Mucosa of rectum (tissue), 2 donors: ENCODE results near the gene HIPK3.

Experiments
- H3K27ac ChIP-seq, 2 donors: one replicate each; pipeline ENCODE4 v1.7.0; 2013; ENCODE audit warnings: inconsistent platforms in 2 of 2, low read depth in 2 of 2, low read length in 2 of 2
- H3K27me3 ChIP-seq, 2 donors: one replicate each; pipeline ENCODE4 v1.7.0; 2013; ENCODE audit warnings: low read length in 2 of 2; ENCODE audit not compliant: control insufficient read depth in 2 of 2, insufficient read depth in 2 of 2
- H3K36me3 ChIP-seq, 2 donors: one replicate each; pipeline ENCODE4 v1.7.0; 2013; ENCODE audit warnings: low read length in 2 of 2; ENCODE audit not compliant: control insufficient read depth in 2 of 2, insufficient read depth in 2 of 2
- H3K4me1 ChIP-seq, 2 donors: one replicate each; pipeline ENCODE4 v1.7.0; 2013; ENCODE audit warnings: low read length in 2 of 2, mild to moderate bottlenecking in 1 of 2; ENCODE audit not compliant: control insufficient read depth in 2 of 2, insufficient read depth in 2 of 2
- H3K4me3 ChIP-seq, 2 donors: one replicate each; pipeline ENCODE4 v1.7.0; 2013; ENCODE audit warnings: low read length in 2 of 2
- H3K9ac ChIP-seq, 2 donors: one replicate each; pipeline ENCODE4 v1.7.0; 2013; ENCODE audit warnings: low read length in 2 of 2, low read depth in 1 of 2, mild to moderate bottlenecking in 1 of 2
- H3K9me3 ChIP-seq, 2 donors: one replicate each; pipeline ENCODE4 v1.7.0; 2013; ENCODE audit warnings: low read length in 2 of 2; ENCODE audit not compliant: control insufficient read depth in 2 of 2
- donor health status: healthy.
- donor health status: Normal muscosa, but diverticular disease.

Gene HIPK3

DNA sequence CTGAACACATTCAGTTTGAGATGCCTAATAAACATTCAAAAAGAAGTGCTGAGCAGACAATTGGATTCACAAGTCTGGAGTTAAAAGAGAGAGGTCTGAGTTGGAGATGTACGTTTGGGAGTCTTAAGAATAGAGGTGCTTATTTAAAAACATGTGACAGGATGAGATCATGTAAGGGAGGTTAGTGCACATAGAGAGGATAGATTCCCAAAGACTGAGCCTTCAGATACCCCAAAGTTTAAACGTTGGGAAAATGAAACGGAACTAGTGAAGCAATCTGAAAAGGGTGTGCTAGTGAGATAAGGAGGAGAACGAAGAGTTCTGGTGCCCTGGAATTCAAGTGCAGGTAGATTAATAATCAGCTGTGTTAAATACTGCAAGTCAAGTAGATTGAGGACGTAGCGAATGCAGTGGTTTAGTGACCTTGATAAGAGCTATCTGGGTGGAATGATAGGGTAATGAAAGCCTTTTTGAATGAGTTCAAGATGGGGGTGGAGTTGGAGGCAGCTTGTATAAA is 63.7 kb downstream of the HIPK3 start:
- no peaks in the 10 kb centered on the region for H3K27me3 ChIP-seq
- H3K36me3 ChIP-seq, result no peaks in the 10 kb centered on the region
- H3K27ac ChIP-seq, result no peak overlapping the region
- no peak overlapping the region for H3K9ac ChIP-seq
- H3K4me3 ChIP-seq, result no peak overlapping the region
- H3K9me3 ChIP-seq, result no peaks in the 10 kb centered on the region
- peaks cover under 1 to 13% of the 10 kb centered on the region in 2 donors for H3K4me1 ChIP-seq

DNA sequence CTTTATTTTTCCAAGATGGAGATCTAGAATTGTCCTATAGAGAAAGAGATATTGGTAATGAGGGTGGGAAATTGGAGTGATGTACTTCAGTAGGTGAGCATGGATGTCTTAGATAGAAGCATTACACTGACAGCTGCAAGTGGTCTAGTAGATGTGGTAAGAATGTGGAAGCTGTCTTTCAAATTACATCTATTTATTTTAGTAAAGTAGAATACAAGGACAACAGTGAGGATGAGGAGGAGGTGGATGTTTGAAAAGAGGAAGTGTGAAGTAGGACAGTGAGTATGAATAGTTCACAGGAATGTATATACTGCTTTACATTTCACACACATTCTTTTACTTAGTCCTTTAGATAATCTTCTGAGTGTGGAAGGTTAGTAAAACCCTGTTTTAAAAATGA is 64.2 kb downstream of the HIPK3 start:
- Histone ChIP-seq H3K27me3 (no peaks in the 10 kb centered on the region), H3K27ac (no peak overlapping the region), H3K4me1 (peaks cover 0 to 11% of the 10 kb centered on the region in 2 donors), H3K9me3 (no peaks in the 10 kb centered on the region), H3K9ac (no peak overlapping the region), H3K36me3 (no peaks in the 10 kb centered on the region), H3K4me3 (no peak overlapping the region)

DNA sequence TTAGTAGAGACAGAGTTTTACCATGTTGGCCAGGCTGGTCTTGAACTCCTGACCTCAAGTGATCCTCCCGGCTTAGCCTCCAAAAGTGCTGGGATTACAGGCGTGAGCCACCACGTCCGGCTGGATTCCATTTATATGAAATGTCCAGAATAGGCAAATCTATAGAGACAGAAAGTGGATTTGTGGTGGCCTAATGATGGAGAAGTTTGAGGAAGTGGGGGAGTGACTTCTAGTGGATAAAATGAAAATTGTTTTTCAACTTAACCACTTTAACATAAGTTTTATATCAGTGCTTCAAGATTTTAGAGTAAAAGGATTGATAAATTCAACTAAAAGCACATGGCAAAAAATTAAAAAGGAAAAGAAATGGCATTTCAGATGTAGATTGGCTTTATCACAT is 66.2 kb downstream of the HIPK3 start:
- no peak overlapping the region for H3K27ac ChIP-seq

GRCh38 chr11:33324302-33324985 is 67.3 kb downstream of the HIPK3 start:
- peaks cover 0 to 6% of the 10 kb centered on the region in 2 donors for H3K4me1 ChIP-seq
- H3K27me3 ChIP-seq, result no peaks in the 10 kb centered on the region
- no peaks in the 10 kb centered on the region for H3K36me3 ChIP-seq
- H3K9ac ChIP-seq, result no peak overlapping the region
- no peak overlapping the region for H3K4me3 ChIP-seq
- H3K27ac ChIP-seq, result no peak overlapping the region
- H3K9me3 ChIP-seq, result no peaks in the 10 kb centered on the region

More for the DNA sequence above, 66.2 kb downstream of the HIPK3 start:
- Histone ChIP-seq H3K9me3 (no peaks in the 10 kb centered on the region), H3K4me1 (peaks cover 0 to 6% of the 10 kb centered on the region in 2 donors), H3K27me3 (no peaks in the 10 kb centered on the region), H3K9ac (no peak overlapping the region), H3K36me3 (no peaks in the 10 kb centered on the region), H3K4me3 (no peak overlapping the region)

DNA sequence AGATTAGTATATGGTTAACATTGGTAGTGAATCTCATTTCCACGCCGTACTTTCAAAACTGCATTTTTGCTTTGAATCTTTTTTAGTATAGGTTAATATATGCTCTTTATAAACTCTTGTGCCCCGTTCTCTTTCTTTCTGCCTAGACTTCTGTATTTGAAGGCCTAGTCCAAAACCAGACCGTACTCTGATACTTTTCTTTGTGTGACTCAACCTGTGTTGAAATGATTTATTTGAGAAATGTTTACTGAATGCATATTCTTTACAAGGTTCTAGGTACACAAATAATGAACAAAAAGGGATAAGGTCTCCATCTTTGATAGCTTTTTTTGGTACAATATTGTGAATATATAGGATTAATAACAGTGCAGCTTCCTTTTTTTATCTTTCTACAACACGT is 68.3 kb downstream of the HIPK3 start:
- H3K9ac ChIP-seq, result no peak overlapping the region
- peaks cover 0 to 6% of the 10 kb centered on the region in 2 donors for H3K4me1 ChIP-seq
- no peak overlapping the region for H3K27ac ChIP-seq
- H3K36me3 ChIP-seq, result no peaks in the 10 kb centered on the region
- no peaks in the 10 kb centered on the region for H3K9me3 ChIP-seq
- no peak overlapping the region for H3K4me3 ChIP-seq
- H3K27me3 ChIP-seq, result no peaks in the 10 kb centered on the region

GRCh38 chr11:33329705-33330329 is 72.6 kb downstream of the HIPK3 start:
- Histone ChIP-seq H3K9ac (no peak overlapping the region), H3K9me3 (no peaks in the 10 kb centered on the region), H3K4me3 (no peak overlapping the region), H3K36me3 (no peaks in the 10 kb centered on the region), H3K27me3 (no peaks in the 10 kb centered on the region), H3K4me1 (no peaks in the 10 kb centered on the region), H3K27ac (no peak overlapping the region)

DNA sequence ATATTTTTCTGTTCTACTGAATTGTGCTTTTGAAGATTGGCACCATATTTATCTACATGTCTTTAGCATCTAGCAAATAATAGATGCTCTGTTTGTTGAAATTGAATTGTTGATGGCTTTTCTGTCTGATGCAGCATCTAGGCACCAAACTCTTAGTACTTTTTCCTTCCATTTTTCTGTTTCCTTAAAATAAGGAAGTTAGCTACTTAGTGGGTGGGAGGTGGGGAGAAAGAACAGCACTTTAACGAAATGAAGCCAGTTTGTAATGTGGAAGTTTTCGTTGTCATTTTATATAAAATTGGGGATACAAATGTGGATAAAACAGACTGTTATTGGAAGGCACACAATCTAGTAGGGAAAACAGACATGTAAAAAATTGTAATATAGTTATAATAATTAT is 76.6 kb downstream of the HIPK3 start:
- H3K9me3 ChIP-seq, result no peaks in the 10 kb centered on the region
- no peak overlapping the region for H3K9ac ChIP-seq
- H3K36me3 ChIP-seq, result peaks cover 0 to 3% of the 10 kb centered on the region in 2 donors
- H3K27ac ChIP-seq, result no peak overlapping the region
- no peaks in the 10 kb centered on the region for H3K4me1 ChIP-seq
- no peaks in the 10 kb centered on the region for H3K27me3 ChIP-seq
- no peak overlapping the region for H3K4me3 ChIP-seq

- Histone ChIP-seq H3K27me3 (no peaks in the 10 kb centered on the region), H3K4me3 (no peak overlapping the region), H3K4me1 (no peaks in the 10 kb centered on the region), H3K9ac (no peak overlapping the region), H3K27ac (no peak overlapping the region), H3K36me3 (peaks cover 6 to 8% of the 10 kb centered on the region in 2 donors), H3K9me3 (no peaks in the 10 kb centered on the region)
Measured at GRCh38 chr11:33334627-33335026, 77.4 kb downstream of the HIPK3 start.

DNA sequence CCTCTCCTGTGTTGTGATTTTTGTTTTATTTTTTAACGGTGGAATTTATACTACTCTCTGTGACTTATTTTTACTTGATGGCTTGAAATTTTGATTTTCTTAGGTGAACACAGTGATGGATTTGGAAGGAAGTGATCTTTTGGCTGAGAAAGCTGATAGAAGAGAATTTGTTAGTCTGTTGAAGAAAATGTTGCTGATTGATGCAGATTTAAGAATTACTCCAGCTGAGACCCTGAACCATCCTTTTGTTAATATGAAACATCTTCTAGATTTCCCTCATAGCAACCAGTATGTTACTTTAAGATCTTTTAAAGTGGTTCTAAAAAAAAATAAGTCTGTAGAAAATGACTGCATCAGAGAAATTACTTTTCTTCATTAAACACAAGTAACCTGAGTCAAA is 82.1 kb downstream of the HIPK3 start:
- Histone ChIP-seq H3K9ac (no peak overlapping the region), H3K27me3 (no peaks in the 10 kb centered on the region), H3K27ac (no peak overlapping the region), H3K36me3 (peaks cover 23 to 39% of the 10 kb centered on the region in 2 donors), H3K4me1 (no peaks in the 10 kb centered on the region), H3K9me3 (no peaks in the 10 kb centered on the region), H3K4me3 (no peak overlapping the region)

- Histone ChIP-seq H3K9me3 (no peaks in the 10 kb centered on the region), H3K9ac (no peak overlapping the region), H3K27ac (no peak overlapping the region), H3K4me3 (no peak overlapping the region), H3K4me1 (no peaks in the 10 kb centered on the region), H3K27me3 (no peaks in the 10 kb centered on the region), H3K36me3 (peaks cover 46 to 60% of the 10 kb centered on the region in 2 donors)
Measured at GRCh38 chr11:33344611-33345010, 87.4 kb downstream of the HIPK3 start.
